NCI-H2081 treated with DMSO at 0.1 percent for 48 hours (cell line): Measurements from ENCODE around the gene GABRB3.

Experiments used
- DNase-seq: peaks from one replicate; lab custom pipeline; 2025; lab: John Stamatoyannopoulos, UW

GABRB3 gene

GRCh38 chr15:26772154-26773066, at the start of gene GABRB3:
TSS of gene GABRB3 (minus strand) at chr15:26773066.
- no peak for DNase-seq

DNA sequence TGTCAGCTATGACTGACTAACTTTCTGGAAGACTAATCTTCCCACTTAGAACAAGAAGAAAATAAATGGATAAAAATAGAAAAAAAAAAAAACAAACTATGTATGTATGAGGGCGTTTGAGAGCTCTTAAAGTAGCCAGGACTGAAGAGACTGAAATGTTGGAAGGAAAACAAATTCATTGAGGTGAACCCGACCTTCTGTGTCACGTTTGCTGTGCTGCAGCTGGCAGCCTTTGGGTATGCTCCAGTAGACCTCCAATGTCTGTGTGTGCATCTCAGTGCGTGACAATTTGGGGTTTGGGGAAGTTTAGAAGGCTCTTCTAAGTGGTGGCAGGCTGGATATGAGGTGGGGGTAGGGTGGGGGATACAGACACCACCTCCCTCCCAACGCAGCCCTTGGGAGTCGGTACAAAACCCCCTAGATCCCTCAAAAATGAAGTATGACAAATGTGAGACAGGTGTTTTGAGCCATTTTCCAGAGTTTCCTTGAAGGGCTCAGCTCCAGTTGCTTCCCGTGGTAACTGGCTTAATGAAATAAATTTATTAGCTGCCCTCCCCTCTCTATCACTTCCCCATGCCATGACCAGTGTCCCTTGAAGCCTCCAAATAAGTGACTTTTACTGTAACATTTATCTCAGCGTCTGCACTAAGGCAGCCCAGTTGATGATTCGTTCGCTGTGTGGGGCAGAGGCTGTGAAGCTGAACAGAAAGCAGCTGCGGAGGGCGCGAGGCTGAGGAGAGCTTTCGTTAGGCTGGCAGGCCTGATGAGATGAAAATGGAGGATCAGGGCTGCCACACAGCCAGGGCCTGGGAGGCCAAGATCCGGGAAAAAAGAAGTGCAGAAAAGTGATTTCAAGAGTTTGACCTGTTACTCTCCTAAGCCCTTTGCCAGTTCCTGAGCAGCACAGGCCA, 34.9 kb upstream of the GABRB3 start:
- DNase-seq = no peak

- no peak for DNase-seq
Measured at GRCh38 chr15:26806574-26806973, 33.7 kb upstream of the GABRB3 start.

GRCh38 chr15:26806151-26806550, 33.3 kb upstream of the GABRB3 start:
- no peak for DNase-seq

DNA sequence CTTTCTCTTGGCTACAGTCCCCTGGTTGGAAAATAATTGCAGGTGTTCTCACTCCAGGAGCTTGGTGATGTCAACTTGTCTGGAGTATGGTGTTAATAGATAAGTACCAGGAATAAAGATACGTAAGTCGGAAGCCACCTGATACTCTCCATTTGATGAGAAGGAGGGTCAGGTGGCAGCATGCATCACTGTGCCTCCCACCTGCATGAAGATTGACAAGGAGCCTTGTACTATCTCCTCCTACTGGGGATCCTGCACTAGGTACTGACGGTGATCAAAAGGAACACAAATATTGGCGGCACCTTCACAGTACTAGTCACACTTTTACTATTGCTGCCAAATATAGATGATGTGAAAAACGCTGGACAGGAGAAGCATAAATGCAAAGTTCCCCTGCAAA, 32.6 kb upstream of the GABRB3 start:
- no peak for DNase-seq

DNA sequence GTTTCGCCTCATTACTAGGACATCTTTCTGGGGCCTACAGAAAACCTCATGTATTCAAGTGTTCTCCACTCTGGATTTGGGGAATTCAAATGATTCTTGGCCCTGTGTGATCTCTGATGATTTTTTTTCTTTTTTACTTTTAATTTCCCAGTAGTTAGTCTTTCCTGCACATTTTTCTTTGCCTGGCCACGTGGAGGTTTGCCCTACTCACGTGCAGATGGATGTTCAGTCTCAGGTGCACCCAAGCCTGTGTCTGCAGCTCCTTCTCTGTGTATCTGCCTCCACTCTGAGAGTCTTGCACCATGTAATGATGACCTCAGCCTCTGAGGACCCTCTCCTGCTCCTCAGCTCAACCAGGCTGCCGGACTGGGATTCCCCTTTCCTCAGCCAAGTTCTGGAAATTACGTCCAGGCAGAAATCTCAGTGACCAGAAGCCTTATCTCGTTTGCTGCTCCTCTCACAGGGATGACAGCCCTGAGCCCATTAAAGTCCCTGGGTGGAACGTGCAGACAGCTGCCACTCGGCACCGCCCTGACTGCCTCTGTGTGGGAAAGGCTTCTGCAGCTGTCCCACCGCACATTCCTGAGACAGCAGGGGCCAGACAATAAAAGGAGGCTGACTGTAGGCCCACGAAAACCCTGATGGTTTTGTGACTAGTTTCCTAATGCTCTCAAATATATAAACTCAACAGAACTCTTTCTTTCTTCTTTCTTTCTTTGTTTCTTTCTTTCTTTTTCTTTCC, 31.4 kb upstream of the GABRB3 start:
- DNase-seq = no peak

- DNase-seq = no peak
Measured at GRCh38 chr15:26790118-26790517, 17.3 kb upstream of the GABRB3 start.

GRCh38 chr15:26781816-26782215, 8.9 kb upstream of the GABRB3 start:
- DNase-seq = no peak

GRCh38 chr15:26773917-26774316, 1.1 kb upstream of the GABRB3 start:
- DNase-seq = no peak

DNA sequence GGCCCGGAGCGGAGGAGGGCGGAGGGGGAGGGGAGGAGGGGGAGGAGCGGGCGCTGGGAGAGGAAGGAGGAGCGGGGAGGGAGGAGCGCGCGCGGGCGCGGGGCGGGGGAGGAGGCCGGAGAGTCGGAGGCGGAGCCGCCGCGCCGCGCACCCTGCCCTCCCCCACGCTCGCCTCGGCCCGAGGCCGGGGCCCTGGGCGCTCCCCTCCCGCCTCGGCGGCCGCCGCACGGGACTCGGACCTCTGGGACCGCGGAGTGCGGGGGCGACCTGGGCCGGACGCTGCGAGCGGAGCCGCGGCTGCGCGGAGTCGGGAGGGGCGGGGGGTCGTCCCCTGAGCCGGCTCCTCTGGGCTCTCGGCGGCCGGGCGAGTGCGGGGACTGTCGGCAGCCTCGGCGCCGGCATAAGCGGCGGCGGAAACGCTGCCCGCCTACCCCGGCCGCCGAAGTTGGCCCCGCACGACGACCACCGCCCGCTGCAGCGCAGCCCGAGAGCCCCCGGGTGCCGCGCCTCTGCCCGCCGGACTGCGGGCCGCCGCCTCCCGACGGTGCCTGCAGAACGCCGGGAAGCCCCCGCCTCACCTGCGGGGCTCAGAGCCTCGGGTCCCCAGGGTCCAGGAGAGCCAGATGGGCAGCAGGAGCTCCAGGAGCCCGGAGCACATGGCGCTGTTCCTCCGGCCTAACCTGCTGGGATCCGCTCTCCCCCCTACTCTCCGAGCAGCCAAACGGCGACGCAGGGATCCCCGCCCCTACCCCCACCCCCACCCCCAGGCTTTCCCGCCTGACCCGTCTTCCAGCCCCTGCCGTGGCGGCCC, 406 bp upstream of the GABRB3 start:
- DNase-seq = no peak

- no peak for DNase-seq
Measured at GRCh38 chr15:26771578-26772153, 1.2 kb downstream of the GABRB3 start.

GRCh38 chr15:26771168-26771567, 1.7 kb downstream of the GABRB3 start:
- no peak for DNase-seq

- no peak for DNase-seq
Measured at GRCh38 chr15:26767169-26767670, 5.6 kb downstream of the GABRB3 start.

GRCh38 chr15:26766262-26766661, 6.6 kb downstream of the GABRB3 start:
- no peak for DNase-seq

DNA sequence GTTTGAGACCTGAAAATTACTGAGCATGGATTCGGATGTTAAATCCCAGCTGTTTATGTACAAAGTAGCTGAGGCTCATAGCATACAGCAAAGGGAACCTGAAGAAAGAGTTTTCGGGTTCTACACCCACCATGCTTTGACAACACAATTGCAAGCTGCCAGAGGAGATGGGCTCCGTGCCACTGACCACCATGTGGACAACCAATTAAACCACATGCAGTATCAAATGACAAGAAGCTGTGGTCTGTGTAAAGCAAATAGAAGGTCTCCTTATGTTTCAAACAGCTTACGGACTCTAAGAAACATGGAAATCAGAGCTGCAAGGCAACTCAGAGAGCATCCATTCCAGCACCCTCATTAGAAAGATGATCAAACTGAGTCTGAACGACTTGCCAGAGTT, 12.9 kb downstream of the GABRB3 start:
- no peak for DNase-seq

DNA sequence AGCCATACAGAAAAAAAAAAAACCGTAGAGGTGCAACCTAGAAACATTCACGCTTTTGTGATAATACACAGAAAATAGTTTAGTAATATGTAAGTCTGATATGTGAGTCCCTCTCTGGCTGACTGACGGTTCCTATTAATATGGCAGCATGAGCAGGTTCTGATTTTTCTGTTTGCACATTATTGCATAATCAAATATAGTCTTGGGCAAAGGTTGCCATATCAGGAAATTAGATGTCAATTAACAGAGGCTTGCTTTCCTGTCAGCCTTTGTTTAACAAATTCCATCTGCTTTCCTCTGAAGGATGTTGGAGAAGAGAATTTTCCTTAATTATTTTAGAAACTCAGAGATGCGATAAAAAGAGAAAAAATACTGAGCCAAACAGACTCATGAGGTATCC, 14.8 kb downstream of the GABRB3 start:
- no peak for DNase-seq

DNA sequence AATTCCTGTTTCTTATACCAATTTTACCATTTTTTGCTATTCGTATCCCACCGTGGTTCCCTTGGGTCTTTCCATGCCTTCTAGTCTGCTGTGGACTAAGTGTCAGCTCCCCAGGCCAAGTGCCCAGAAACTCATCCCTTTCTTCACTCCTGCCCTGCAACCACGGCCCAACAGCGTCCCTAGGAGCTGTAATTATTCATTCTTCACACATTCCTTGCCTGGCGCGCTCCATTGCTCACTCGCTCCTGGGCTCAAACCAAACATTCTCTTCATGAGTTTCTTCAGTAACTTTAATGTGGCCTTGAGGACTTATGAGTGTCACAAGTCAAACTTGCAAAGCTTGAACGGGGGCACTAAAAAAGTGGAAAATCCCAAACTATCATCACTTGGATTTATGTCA, 15.7 kb downstream of the GABRB3 start:
- no peak for DNase-seq

GRCh38 chr15:26744894-26745293, 28.0 kb downstream of the GABRB3 start:
- DNase-seq = no peak

DNA sequence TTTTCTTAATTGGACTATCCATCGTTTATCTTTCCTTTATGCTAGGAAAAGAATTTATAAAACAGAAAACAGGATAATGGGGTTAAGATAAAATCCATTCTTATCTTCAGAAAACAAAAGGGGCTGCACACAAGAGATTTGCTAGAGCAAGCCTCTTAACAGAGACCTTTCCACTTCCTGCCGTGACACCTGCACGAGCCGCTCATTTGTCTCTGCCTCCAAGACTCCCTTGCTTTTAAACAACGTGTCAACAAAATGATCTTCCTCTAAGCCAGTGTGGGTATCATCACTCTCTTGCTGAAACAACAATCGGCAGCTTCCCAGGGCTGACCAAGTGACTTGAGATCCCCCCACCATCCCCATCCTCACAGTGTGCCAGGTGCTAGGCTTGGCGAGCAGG, 33.1 kb downstream of the GABRB3 start:
- DNase-seq = no peak

DNA sequence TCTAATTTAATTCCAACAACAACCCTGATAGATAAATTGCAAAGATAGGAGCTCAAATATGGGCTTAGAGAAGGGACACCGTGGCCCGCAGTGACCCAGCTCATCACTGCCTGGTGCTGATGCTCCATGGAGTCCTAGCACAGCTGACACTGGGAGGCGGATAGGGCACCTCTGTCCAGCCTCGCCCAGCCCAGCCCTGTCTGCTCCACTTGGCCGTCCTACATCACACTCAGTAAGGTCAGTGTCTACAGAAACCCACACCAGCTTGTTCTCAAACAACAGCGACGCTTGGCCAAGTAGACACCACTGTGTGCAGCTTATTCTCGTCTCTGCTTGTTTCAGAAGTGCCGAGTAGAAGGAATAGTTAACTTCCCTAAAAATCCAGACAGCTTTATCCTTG, 33.9 kb downstream of the GABRB3 start:
- DNase-seq = no peak
